Measurements from ENCODE around the gene PEAK1. TPM values are rescaled to one million over a fixed set of nuclear protein-coding genes. Genes with fewer than 3 reads are reported as not detected.

Gene PEAK1
- total and polyA plus RNA-seq, 10 of the 15 experiments (the other 5 are each of a cell fraction or from before 2014, with no cell fraction given): 0.62 to 24.2 (median 11.2) TPM

- no peaks in the 10 kb centered on the region; the same call in 1 of the 2 replicates for H3K79me2 ChIP-seq (ENCODE audit: control insufficient read depth, insufficient read depth, low read length)
- no peaks in the 10 kb centered on the region for H3K27me3 ChIP-seq (replicated peaks in 1 of 2; ENCODE audit: control insufficient read depth in 2 of 2, insufficient read depth in 2 of 2, low read length in 1 of 2)
- 66% methylated on average over 5 of the region's 5 CpGs for WGBS (ENCODE audit: insufficient coverage, insufficient replicate concordance, low lambda C conversion rate, missing lambda C conversion rate)
- no peak overlapping the region for H3K9ac ChIP-seq (ENCODE audit: control insufficient read depth, insufficient read depth, low read length)
- no peak overlapping the region for H2AFZ ChIP-seq (ENCODE audit: control insufficient read depth, low read depth, low read length)
- H3K4me3 ChIP-seq: no peak overlapping the region
- ChIA-PET RAD21 (ENCODE audit: unreplicated experiment) (interaction anchor here (0.8 to 1.4 kb wide), 3 partner anchors 36 to 86 kb away, joined by 3 to 5 read pairs (median 4); no protein-coding TSS in a partner anchor), SMC1A (ENCODE audit: uncharacterized antibody, unreplicated experiment) (interaction anchor here (1.7 to 1.8 kb wide), 2 partner anchors 16 to 270 kb away, joined by 7 to 8 read pairs; no protein-coding TSS in a partner anchor), POLR2A (interaction anchor here (1.0 kb wide), 1 partner anchor 15 kb away, joined by 4 read pairs; no protein-coding TSS in a partner anchor), CTCF (interaction anchor here (1.1 to 1.4 kb wide), 2 partner anchors 12 to 270 kb away, joined by 3 read pairs; no protein-coding TSS in a partner anchor)
- H3K4me2 ChIP-seq (ENCODE audit: control insufficient read depth, insufficient read depth): no peak overlapping the region
- peaks cover 1 to 9% of the 10 kb centered on the region in 2 experiments; a peak in 3 of 4 replicates for H3K36me3 ChIP-seq (ENCODE audit: control insufficient read depth in 2 of 2, insufficient read depth in 2 of 2, low read length in 1 of 2)
- no peak for DNase-seq (ENCODE audit: low read depth, low spot score)
- ATAC-seq: peak; percentile 28; the same call in 1 of the 3 replicates
- 0 out of 2 replicates have a peak, but pooled peaks have one; percentile 17 for TF ChIP-seq EED (IDR thresholded peaks at IDR 0.05; ENCODE audit: low read depth)
- TF ChIP-seq ZBTB4 (CRISPR knock-in tag; IDR thresholded peaks at IDR 0.05): no peak
- no peaks in the 10 kb centered on the region for H4K20me1 ChIP-seq (ENCODE audit: control insufficient read depth, insufficient read depth)
- H3K27ac ChIP-seq (ENCODE audit: control insufficient read depth, insufficient read depth): no peak overlapping the region
- no peak for FAIRE-seq
- intact Hi-C loops (cut with micrococcal nuclease; ENCODE audit: unreplicated experiment): no loop called here
- BruUV-seq (replicated peaks): no TSS peak
- H3K9me3 ChIP-seq (replicated peaks; ENCODE audit: control insufficient read depth, insufficient read depth, low read length): no peaks in the 10 kb centered on the region
- in situ Hi-C loops (cut with MboI): no loop called here
- peaks cover 10% of the 10 kb centered on the region for H3K4me1 ChIP-seq (ENCODE audit: control insufficient read depth, insufficient read depth, low read length)
These were observed 37.4 kb upstream of the PEAK1 start for GRCh38 chr15:77457191-77457904.

All from GM12878 (cell line).